Measurements from ENCODE around the gene GJC1.

The GJC1 gene

DNA sequence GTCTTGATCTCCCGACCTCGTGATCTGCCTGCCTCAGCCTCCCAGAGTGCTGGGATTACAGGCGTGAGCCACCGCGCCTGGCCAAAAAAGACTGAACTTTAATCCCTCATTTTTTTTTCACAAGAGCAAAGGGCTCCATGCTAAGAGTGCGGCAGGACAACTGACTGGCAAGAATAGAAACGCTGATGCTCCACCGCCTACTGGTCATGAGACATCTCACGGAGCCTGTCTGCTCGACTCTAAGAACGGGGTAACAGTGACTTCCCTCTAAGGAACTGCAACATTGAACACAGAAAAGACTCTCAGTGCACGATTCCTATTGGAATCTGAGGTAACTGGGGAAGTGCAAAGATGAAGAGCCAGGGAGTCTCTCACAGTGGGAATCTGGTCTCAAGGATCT, 41.5 kb upstream of the GJC1 start:
- no peak overlapping the region for H3K4me3 ChIP-seq (ENCODE audit: low read depth, low read length)
- TF ChIP-seq, protein P1, sequence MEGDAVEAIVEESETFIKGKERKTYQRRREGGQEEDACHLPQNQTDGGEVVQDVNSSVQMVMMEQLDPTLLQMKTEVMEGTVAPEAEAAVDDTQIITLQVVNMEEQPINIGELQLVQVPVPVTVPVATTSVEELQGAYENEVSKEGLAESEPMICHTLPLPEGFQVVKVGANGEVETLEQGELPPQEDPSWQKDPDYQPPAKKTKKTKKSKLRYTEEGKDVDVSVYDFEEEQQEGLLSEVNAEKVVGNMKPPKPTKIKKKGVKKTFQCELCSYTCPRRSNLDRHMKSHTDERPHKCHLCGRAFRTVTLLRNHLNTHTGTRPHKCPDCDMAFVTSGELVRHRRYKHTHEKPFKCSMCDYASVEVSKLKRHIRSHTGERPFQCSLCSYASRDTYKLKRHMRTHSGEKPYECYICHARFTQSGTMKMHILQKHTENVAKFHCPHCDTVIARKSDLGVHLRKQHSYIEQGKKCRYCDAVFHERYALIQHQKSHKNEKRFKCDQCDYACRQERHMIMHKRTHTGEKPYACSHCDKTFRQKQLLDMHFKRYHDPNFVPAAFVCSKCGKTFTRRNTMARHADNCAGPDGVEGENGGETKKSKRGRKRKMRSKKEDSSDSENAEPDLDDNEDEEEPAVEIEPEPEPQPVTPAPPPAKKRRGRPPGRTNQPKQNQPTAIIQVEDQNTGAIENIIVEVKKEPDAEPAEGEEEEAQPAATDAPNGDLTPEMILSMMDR (IDR thresholded peaks at IDR 0.05; ENCODE audit: borderline replicate concordance, insufficient read depth, low read depth, low read length), result no peak

DNA sequence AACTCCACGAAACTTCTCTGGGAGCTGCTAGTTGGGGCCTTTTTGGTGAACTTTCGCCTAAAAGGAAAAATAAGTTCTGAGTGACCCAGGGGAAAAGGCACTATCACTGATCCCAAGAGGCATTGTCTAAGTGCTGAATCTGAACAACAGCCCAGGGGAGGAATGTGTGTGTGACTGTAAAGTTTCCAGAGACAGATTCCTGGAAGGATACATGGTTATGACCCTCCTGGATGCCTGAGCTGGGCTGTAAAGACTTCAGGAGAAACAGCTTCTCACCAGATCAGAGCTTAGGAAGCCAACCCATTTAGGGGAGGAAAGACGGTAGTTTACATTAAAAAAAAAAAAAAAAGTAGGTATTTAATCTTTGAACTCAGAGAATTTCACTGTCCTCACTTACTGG, 37.8 kb upstream of the GJC1 start:
- TF ChIP-seq, protein P1 (IDR thresholded peaks at IDR 0.05; ENCODE audit: borderline replicate concordance, insufficient read depth, low read depth, low read length), result no peak
- H3K4me3 ChIP-seq (ENCODE audit: low read depth, low read length), result no peak overlapping the region

DNA sequence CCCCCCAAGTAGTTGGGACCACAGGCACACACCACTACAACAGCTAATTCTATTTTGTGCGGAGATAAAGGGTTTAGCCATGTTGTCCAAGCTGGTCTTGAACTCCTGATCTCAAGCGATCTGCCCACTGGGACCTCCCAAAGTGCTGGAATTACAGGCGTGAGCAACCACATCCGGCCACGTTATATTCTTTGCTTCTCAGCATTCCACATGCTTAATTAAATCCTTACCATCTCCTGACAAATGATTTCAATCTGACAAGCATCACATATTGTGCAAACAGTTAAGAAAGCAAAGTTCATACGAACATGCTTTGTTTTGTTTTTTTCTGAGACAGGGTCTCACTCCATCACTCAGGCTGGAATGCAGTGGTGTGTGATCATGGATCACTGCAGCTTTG, 35.8 kb upstream of the GJC1 start:
- no peak overlapping the region for H3K4me3 ChIP-seq (ENCODE audit: low read depth, low read length)
- TF ChIP-seq, protein P1 (IDR thresholded peaks at IDR 0.05; ENCODE audit: borderline replicate concordance, insufficient read depth, low read depth, low read length), result no peak

DNA sequence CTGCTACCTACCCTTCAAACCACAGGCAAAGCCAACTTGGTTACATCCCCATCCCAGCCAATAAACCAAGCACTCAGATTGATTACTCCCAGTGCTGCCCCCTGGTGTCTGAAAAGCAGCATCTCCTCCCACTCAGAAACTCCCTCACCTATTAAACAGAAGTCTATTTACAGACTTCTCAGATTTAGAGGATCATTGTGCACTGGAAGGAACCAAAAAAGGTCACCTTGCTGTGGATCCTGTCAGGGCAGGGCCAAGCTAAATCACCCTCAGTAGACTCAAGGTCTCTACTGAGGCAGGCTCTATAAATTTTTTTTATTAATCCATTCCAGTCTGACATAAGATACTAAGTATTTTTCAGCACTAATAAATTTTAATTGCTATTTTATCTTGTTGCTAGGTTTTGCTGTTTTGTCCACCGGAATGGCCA, 35.2 kb upstream of the GJC1 start:
- H3K4me3 ChIP-seq (ENCODE audit: low read depth, low read length), result no peak overlapping the region
- TF ChIP-seq, protein P1 (IDR thresholded peaks at IDR 0.05; ENCODE audit: borderline replicate concordance, insufficient read depth, low read depth, low read length), result peak; percentile 77

DNA sequence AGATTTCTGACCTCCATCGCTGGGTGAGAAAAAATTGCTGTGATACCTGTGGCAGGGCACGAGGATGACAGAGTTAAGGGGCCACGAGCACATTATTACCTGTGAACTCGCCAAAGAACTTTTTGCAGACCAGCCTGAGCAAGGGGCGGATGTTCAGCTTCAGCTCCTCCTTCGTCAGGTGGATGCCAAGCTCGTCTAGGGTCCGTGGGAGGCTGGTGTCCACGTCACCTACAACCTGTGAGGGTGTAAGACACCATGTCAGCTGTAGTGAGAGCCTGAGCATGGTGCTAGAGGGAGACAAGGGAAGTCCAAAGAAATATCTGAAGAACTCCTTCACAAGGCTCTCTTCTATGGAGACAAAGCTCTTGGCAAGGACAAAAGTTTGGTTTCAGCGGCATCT, 34.7 kb upstream of the GJC1 start:
- TF ChIP-seq, protein P1 (IDR thresholded peaks at IDR 0.05; ENCODE audit: borderline replicate concordance, insufficient read depth, low read depth, low read length), result no peak
- no peak overlapping the region for H3K4me3 ChIP-seq (ENCODE audit: low read depth, low read length)

DNA sequence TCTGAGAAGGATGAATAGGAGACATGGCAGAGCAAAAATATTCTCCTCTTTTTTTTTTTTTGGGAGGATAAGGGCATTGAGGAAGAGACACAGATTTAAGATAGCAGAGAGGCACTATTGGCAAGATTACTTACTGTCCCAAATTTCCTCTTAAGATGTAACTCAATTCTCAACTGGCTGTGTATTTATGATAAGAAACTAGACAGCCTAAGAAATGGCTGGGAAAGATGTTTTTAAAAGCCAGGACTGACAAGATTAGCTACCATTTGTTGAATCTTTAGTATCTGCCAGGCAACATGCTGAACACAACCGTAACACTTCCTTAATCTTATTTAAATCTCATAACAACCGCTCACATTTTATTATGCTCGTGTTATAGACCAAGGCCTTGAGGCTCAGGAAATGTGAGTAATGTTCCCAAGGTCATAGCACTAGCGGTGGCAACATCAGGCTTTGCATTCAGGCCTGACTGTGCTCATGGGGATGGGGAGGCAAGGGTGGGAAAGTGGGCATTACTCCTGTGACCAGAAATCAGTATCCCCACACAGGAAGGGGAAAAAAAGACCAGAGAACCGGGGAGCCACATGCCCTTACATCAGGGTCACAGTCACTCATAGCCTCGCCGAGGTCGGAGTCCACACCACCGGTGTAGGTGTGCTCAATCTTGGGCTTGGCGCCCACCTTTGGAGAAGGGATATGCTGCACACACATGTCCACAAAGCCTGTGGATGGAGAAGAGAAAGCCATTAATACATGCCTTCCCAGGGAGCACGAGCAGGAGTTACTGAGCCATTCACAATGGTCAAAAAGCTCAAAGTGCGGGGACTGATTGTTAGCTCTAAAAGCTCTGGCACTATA, 33.2 kb upstream of the GJC1 start:
- no peak overlapping the region for H3K4me3 ChIP-seq (ENCODE audit: low read depth, low read length)
- TF ChIP-seq, protein P1 (IDR thresholded peaks at IDR 0.05; ENCODE audit: borderline replicate concordance, insufficient read depth, low read depth, low read length), result no peak

DNA sequence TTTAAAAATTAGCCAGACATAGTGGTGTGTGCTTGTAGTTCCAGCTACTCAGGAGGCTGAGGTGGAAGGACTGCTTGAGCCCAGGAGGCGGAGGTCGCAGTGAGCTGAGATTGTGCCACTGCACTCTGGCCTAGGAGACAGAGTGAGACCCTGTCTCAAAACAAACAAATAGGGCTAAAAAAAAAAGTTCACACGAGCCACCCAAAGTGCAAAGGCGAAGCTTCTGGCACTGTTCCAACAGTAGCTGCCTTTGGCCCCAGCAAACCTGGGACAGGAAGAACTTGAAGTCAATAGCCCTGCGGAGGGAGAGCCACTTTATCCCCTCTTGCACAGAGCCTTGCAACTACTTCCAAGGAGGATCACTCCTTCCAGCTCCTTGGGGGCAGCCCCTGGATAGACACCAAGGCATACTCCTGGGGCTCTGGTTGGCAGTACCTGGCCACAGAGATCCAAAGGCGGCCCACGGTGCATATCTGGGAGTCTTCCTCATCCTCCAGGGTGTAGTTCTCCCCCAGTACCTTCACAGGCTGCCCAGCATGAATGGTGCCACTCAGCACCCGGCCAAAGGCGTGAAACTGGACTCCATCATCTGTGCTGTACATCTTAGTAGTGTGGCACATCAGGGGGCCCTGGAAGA, 32.3 kb upstream of the GJC1 start:
- H3K4me3 ChIP-seq (ENCODE audit: low read depth, low read length), result no peak overlapping the region
- TF ChIP-seq, protein P1 (IDR thresholded peaks at IDR 0.05; ENCODE audit: borderline replicate concordance, insufficient read depth, low read depth, low read length), result no peak
